Stimulated activated CD4-positive, alpha-beta T cell treated with anti-CD3 and anti-CD28 coated beads, TNF-alpha, amount 100 ng/mL, for 1 hour (primary cell): ENCODE measurements around the gene PPM1E.
"Not testable (repeated sequence)": the region's sequence is repeated elsewhere in the genome, so short reads cannot be mapped to it uniquely, and the experiment has no call there.

Source experiments
- DNase-seq, 3 donors: peaks; one replicate each; pipeline ENCODE4 v3.0.0-alpha.2; 2020; ENCODE audit warnings: low read depth in 3 of 3, low spot score in 1 of 3

PPM1E gene

GRCh38 chr17:58778482-58778881, 22.8 kb downstream of the PPM1E start:
- DNase-seq = not testable (repeated sequence)

GRCh38 chr17:58779446-58779845, 23.8 kb downstream of the PPM1E start:
- no peak for DNase-seq

GRCh38 chr17:58783380-58783779, 27.7 kb downstream of the PPM1E start:
- no peak for DNase-seq

- no peak for DNase-seq
Measured at GRCh38 chr17:58785097-58785496, 29.4 kb downstream of the PPM1E start.

- DNase-seq = no peak
Measured at GRCh38 chr17:58786586-58787295, 31.1 kb downstream of the PPM1E start.

- no peak for DNase-seq
Measured at GRCh38 chr17:58788199-58788598, 32.5 kb downstream of the PPM1E start.

GRCh38 chr17:58789160-58789559, 33.5 kb downstream of the PPM1E start:
- no peak for DNase-seq

- DNase-seq = no peak
Measured at GRCh38 chr17:58789831-58790230, 34.2 kb downstream of the PPM1E start.

- not testable (repeated sequence) for DNase-seq
Measured at GRCh38 chr17:58794508-58794907, 38.9 kb downstream of the PPM1E start.

GRCh38 chr17:58802188-58802587, 46.5 kb downstream of the PPM1E start:
- no peak for DNase-seq

GRCh38 chr17:58806046-58806445, 50.4 kb downstream of the PPM1E start:
- no peak for DNase-seq

- no peak for DNase-seq
Measured at GRCh38 chr17:58808609-58809563, 53.2 kb downstream of the PPM1E start.

GRCh38 chr17:58809564-58809936, 53.9 kb downstream of the PPM1E start:
- no peak for DNase-seq

- no peak for DNase-seq
Measured at GRCh38 chr17:58811290-58811689, 55.6 kb downstream of the PPM1E start.

- DNase-seq = no peak
Measured at GRCh38 chr17:58813712-58814111, 58.1 kb downstream of the PPM1E start.

- no peak for DNase-seq
Measured at GRCh38 chr17:58818654-58819053, 63.0 kb downstream of the PPM1E start.

GRCh38 chr17:58822148-58823050, 66.7 kb downstream of the PPM1E start:
- no peak for DNase-seq

GRCh38 chr17:58823051-58823525, 67.4 kb downstream of the PPM1E start:
- DNase-seq = no peak

GRCh38 chr17:58829172-58829637, 73.6 kb downstream of the PPM1E start:
- no peak for DNase-seq

- DNase-seq = no peak
Measured at GRCh38 chr17:58831780-58832179, 76.1 kb downstream of the PPM1E start.

- DNase-seq = no peak
Measured at GRCh38 chr17:58832514-58832913, 76.9 kb downstream of the PPM1E start.
